NCI-H1092 treated with DMSO at 0.1 percent for 48 hours (cell line): ENCODE measurements around the gene FBXO3.
A peak's percentile ranks its signal among the peaks of the same experiment; 100 is the strongest.

Experiments
- DNase-seq: peaks from one replicate; lab custom pipeline; 2025; lab: John Stamatoyannopoulos, UW

Gene FBXO3

GRCh38 chr11:33701302-33702230 lies 72.8 kb downstream of the FBXO3 start:
- peak; percentile 77 for DNase-seq

- peak; percentile 94 for DNase-seq
These were observed 73.6 kb downstream of the FBXO3 start, which contains the start of gene C11orf91 for GRCh38 chr11:33700502-33701271. TSS of gene C11orf91 (minus strand) at chr11:33700826. CDS start at chr11:33700740, 86 bp downstream.

GRCh38 chr11:33700063-33700501 lies 74.2 kb downstream of the FBXO3 start:
- DNase-seq: no peak

- DNase-seq: no peak
These were observed 74.7 kb downstream of the FBXO3 start for GRCh38 chr11:33699515-33700062.

GRCh38 chr11:33698921-33699320 lies 75.4 kb downstream of the FBXO3 start:
- DNase-seq: no peak

GRCh38 chr11:33697997-33698396 lies 76.3 kb downstream of the FBXO3 start:
- no peak for DNase-seq

- peak; percentile 50 for DNase-seq
These were observed 77.2 kb downstream of the FBXO3 start for GRCh38 chr11:33696931-33697638.

- no peak for DNase-seq
These were observed 77.9 kb downstream of the FBXO3 start for GRCh38 chr11:33696411-33696810.

- peak; percentile 57 for DNase-seq
These were observed 79.2 kb downstream of the FBXO3 start for GRCh38 chr11:33695051-33695566.

- DNase-seq: peak; percentile 14
These were observed 79.8 kb downstream of the FBXO3 start for GRCh38 chr11:33694346-33695050.

GRCh38 chr11:33692541-33692940 lies 81.8 kb downstream of the FBXO3 start:
- peak; percentile 76 for DNase-seq

GRCh38 chr11:33692013-33692504 lies 82.3 kb downstream of the FBXO3 start:
- DNase-seq: peak; percentile 85

GRCh38 chr11:33691066-33691864 lies 83.1 kb downstream of the FBXO3 start:
- no peak for DNase-seq
